Left ventricle myocardium superior (tissue), 1 donor: ENCODE results near the gene BIN2. TPM values are rescaled to one million over a fixed set of nuclear protein-coding genes. Genes with fewer than 3 reads are reported as not detected.

Source experiments
- ATAC-seq: fragments of 200-7000 bp; cut with Tn5 transposase; one replicate; pipeline ENCODE4 v1.9.1; 2020; ENCODE audit warnings: mild to moderate bottlenecking, moderate library complexity
- DNase-seq: peaks from one replicate; pipeline ENCODE4 v3.0.0-alpha.2; 2020
- intact Hi-C: fragments of 100-400 bp; cut with micrococcal nuclease; formaldehyde crosslinking; loops from one replicate; pipeline ENCODE4 v1.11.0; 2022
- total RNA-seq: library from RNA; stranded (reverse); fragmentation: NEBNext Ultra II Directional; extraction: Animal tissue kit (Norgen Biotek cat#: 25700); gene quantifications from one replicate; pipeline ENCODE4 v1.2.1, GENCODE V29; 2021
- donor health status: DM: no; HTN: yes; CAD: no; lungs with severe emphysema.

The BIN2 gene
- total RNA-seq, 1 donor from 2014 or later: 1.7 TPM

- intact Hi-C loops: no loop called here
- ATAC-seq: no peak
Measured at GRCh38 chr12:51238037-51238509, 85.9 kb downstream of the BIN2 start.

GRCh38 chr12:51234530-51234929, 89.4 kb downstream of the BIN2 start:
- intact Hi-C loops: no loop called here
- DNase-seq (no peak), ATAC-seq (no peak)

More at GRCh38 chr12:51238037-51238509, 85.9 kb downstream of the BIN2 start:
- DNase-seq: no peak

- intact Hi-C loops: no loop called here
- no peak for ATAC-seq
- no peak for DNase-seq
Measured at GRCh38 chr12:51232642-51233041, 91.3 kb downstream of the BIN2 start.

Other genes starting within 250 kb of the BIN2 start
- gene CSRNP2, start 240.6 kb downstream of the BIN2 start, total RNA-seq: 18.8 TPM
- gene TFCP2, start 151.0 kb downstream of the BIN2 start, total RNA-seq: 24.2 TPM
- 9.9 TPM for gene POU6F1, start 106.1 kb downstream of the BIN2 start, total RNA-seq
- 146 TPM for gene DAZAP2, start 85.3 kb downstream of the BIN2 start, total RNA-seq
- gene SMAGP, start 53.8 kb downstream of the BIN2 start, total RNA-seq: 3.4 TPM
- not detected for gene CELA1, start 22.5 kb upstream of the BIN2 start, total RNA-seq
- 0.77 TPM for gene GALNT6, start 67.2 kb upstream of the BIN2 start, total RNA-seq
- gene SLC4A8, start 100.7 kb upstream of the BIN2 start, total RNA-seq: 0.32 TPM